NCI-H524 treated with DMSO at 0.1 percent for 48 hours (cell line): ENCODE results near the gene RERE.

Source experiments
- DNase-seq: peaks from one replicate; lab custom pipeline; 2025; lab: John Stamatoyannopoulos, UW

The RERE gene

GRCh38 chr1:8664887-8665286, 152.6 kb downstream of the RERE start:
- DNase-seq: no peak

GRCh38 chr1:8663915-8664329, 153.5 kb downstream of the RERE start:
- no peak for DNase-seq

GRCh38 chr1:8663090-8663802, 154.2 kb downstream of the RERE start:
- DNase-seq: no peak

- DNase-seq: no peak
Observed at GRCh38 chr1:8662380-8663072, 154.9 kb downstream of the RERE start.

- DNase-seq: no peak
Observed at GRCh38 chr1:8661185-8662110, 156.0 kb downstream of the RERE start.

- DNase-seq: no peak
Observed at GRCh38 chr1:8660411-8660828, 157.0 kb downstream of the RERE start.

- DNase-seq: no peak
Observed at GRCh38 chr1:8659593-8659992, 157.8 kb downstream of the RERE start.

- DNase-seq: no peak
Observed at GRCh38 chr1:8653878-8654277, 163.6 kb downstream of the RERE start.

- DNase-seq: no peak
Observed at GRCh38 chr1:8652467-8653046, 164.9 kb downstream of the RERE start.

GRCh38 chr1:8651962-8652361, 165.5 kb downstream of the RERE start:
- DNase-seq: no peak

- DNase-seq: no peak
Observed at GRCh38 chr1:8651236-8651890, 166.1 kb downstream of the RERE start.

- DNase-seq: no peak
Observed at GRCh38 chr1:8649875-8650274, 167.6 kb downstream of the RERE start.

- no peak for DNase-seq
Observed at GRCh38 chr1:8649027-8649426, 168.4 kb downstream of the RERE start.

GRCh38 chr1:8646996-8647395, 170.4 kb downstream of the RERE start:
- DNase-seq: no peak

GRCh38 chr1:8646189-8646588, 171.3 kb downstream of the RERE start:
- DNase-seq: no peak

- no peak for DNase-seq
Observed at GRCh38 chr1:8643542-8644536, 173.6 kb downstream of the RERE start.

GRCh38 chr1:8642114-8642513, 175.3 kb downstream of the RERE start:
- DNase-seq: no peak

GRCh38 chr1:8641377-8641997, 176.0 kb downstream of the RERE start:
- no peak for DNase-seq

- no peak for DNase-seq
Observed at GRCh38 chr1:8640950-8641349, 176.5 kb downstream of the RERE start.

GRCh38 chr1:8639148-8639547, 178.3 kb downstream of the RERE start:
- no peak for DNase-seq
